Stimulated activated CD4-positive, alpha-beta T cell treated with anti-CD3 and anti-CD28 coated beads, Interleukin-4, amount 100 ng/mL, for 24 hours (primary cell): ENCODE data around the gene AIF1.
"Not testable (repeated sequence)": the region's sequence is repeated elsewhere in the genome, so short reads cannot be mapped to it uniquely, and the experiment has no call there.

Experiments used
- DNase-seq: peaks from one replicate; pipeline ENCODE4 v3.0.0-alpha.2; 2020

The AIF1 gene

GRCh38 chr6:31580807-31581433 lies 34.1 kb upstream of the AIF1 start:
- peak; percentile 88 for DNase-seq

GRCh38 chr6:31581434-31582229 lies 33.4 kb upstream of the AIF1 start:
- DNase-seq: no peak

GRCh38 chr6:31582230-31582643 lies 32.8 kb upstream of the AIF1 start, which contains the start of gene LTB:
LTB (minus strand) TSS chr6:31582424; CDS start chr6:31582417, 7 bp downstream.
- DNase-seq: peak; percentile 48

- DNase-seq: peak; percentile 49
Observed at GRCh38 chr6:31585491-31585890, 29.5 kb upstream of the AIF1 start.

DNA sequence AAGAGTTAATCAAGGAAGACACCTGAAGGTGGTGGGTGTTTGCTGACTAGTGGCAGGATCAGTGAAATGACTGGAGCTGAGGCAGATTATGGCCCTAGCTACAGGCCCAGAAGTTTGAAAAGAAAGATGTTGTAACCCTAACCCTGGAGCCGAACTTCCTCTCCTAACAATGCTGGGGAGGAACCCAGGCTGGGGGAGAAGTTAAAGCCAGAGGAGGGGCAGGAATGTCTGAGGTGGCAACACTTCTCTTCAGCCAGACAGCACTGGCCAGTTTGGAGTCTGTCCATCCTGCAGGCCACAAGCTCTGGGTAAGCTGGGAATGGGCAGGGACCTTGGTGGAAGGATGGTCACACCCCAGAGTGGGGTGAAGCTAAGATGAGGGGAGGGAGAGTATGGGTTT lies 29.0 kb upstream of the AIF1 start, which contains the start of gene LST1:
Gene LST1, plus strand, starts transcription at position 270 of the 400 bp plus-strand sequence. CDS start 1,023 bp downstream, outside the sequence.
- DNase-seq: no peak

- DNase-seq: no peak
Observed at GRCh38 chr6:31586599-31587281, 28.3 kb upstream of the AIF1 start.

GRCh38 chr6:31587791-31588777 lies 26.9 kb upstream of the AIF1 start:
- DNase-seq: no peak

- DNase-seq: no peak
Observed at GRCh38 chr6:31588871-31589650, 26.0 kb upstream of the AIF1 start.

DNA sequence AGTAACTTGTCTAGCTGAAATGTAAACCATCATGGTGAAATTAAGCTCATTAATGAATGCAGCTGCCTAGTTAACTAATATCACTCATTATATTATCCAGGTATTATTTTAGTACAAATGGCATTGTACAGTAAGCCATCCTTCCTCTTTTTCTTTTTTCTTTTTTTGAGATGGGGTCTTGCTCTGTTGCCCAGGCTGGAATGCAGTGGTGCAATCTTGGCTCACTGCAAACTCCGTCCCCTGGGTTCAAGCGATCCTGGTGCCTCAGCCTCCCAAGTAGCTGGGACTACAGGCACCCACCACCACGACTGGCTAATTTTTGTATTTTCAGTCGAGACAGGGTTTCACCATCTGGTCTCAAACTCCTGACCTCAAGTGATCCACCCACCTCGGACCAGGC lies 24.3 kb upstream of the AIF1 start:
- DNase-seq: not testable (repeated sequence)

DNA sequence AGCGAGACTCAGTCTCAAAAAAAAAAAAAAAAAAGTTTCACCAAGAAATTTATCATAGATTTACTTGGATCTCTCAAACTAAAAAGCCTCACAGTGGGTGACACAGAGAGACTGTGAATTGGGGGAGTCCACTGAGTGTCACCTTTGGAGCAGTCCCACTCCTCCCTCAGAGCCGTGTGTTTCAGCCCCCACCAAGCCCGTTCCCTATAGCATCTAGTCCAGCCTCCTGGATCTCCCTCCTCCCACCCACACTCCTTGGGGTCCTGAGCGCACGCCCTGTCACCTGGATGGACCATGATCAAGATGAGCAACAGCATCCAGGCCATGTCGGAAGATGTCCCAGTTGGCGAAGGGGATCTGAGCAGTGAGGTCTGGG lies 22.6 kb upstream of the AIF1 start:
- no peak for DNase-seq

GRCh38 chr6:31597006-31597405 lies 18.0 kb upstream of the AIF1 start:
- peak; percentile 59 for DNase-seq

DNA sequence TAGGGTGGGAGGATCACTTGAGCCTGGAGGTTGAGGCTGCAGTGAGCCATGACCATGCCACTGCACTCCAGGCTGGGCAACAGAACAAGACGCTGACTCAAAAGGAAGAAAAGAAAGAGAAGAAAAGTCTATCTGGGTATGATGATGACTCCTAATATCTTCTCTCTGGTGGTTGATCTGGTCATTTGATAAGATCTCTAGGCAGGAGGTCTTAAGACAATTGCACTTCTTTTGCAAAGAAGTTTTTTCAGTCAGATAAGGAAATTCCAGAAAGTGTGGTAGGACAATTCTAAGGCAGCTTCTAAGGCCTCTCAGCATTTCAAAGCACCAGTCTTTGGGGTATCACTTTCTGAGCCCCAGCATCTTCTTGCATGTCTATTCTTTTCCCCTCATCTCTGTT lies 7.7 kb upstream of the AIF1 start:
- DNase-seq: no peak

GRCh38 chr6:31609519-31610406 lies 5.3 kb upstream of the AIF1 start:
- no peak for DNase-seq

GRCh38 chr6:31610968-31611367 lies 4.1 kb upstream of the AIF1 start:
- no peak for DNase-seq

- no peak for DNase-seq
Observed at GRCh38 chr6:31614075-31614619, 887 bp upstream of the AIF1 start.

- DNase-seq: no peak
Observed at GRCh38 chr6:31615748-31616147, 714 bp downstream of the AIF1 start.

DNA sequence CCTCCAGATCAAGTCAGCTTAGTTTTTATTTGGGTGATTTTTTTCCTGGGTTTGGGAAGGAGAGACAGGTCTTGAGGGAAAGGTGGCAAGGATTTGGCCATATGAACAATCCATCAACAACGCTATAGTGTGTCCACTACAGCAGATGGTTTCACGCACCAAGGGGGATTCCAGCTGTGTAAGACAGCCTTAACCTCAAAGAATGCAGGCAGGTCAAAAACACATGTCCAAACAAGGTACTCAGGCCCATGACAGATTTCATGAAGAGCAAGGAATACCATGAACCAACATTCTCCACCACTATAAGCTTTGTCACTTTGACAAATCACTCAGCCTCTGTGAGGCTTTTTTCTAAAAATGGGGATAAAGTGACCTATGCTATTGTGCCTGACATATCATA lies 2.0 kb downstream of the AIF1 start:
- no peak for DNase-seq

GRCh38 chr6:31619805-31620585 lies 5.0 kb downstream of the AIF1 start:
- peak; percentile 98 for DNase-seq

DNA sequence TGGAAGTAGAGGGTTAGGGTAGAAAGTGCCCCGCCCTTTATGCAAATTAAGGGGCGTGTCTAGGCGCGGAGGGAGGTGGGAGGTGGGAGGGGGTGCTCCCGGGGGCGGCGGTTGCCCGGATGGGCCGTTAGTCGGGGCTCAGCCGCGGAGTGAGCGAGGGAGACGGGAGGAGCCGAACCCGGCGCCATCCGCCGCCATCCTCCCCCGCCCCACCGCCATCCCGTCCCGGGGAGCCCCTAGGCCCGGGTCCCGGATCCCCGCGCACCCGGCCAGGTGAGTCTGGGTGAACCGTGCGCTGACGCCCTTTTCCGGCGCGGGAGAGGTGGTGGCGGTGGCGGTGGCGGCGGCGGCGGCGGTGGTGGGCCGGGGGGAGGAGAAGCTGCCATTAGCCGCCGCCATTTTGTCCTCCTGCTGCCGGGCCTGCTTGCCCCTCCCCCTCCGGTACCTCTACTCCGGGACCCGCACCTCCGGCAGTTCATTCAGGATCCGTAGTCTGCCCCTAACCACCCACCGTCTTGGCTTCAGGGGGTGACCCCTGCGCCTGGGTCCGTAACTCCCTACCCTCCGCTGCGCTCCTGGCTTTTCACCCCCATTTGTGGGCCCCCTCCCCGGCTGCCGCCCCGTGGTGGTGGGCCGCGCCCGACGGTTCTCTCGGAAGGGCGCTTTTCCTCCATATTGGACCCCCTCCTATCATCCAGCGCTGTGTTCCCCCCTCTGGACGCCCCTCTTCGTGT lies 5.7 kb downstream of the AIF1 start, which contains the start of gene PRRC2A:
Gene PRRC2A, plus strand, starts transcription at position 130 of the 734 bp plus-strand sequence. CDS start 2,075 bp downstream, outside the sequence.
- peak; percentile 96 for DNase-seq
